ENCODE measurements around the gene RAB11FIP3.

The RAB11FIP3 gene

GRCh38 chr16:534856-535445 lies 109.5 kb downstream of the RAB11FIP3 start:
- no peak for DNase-seq

DNA sequence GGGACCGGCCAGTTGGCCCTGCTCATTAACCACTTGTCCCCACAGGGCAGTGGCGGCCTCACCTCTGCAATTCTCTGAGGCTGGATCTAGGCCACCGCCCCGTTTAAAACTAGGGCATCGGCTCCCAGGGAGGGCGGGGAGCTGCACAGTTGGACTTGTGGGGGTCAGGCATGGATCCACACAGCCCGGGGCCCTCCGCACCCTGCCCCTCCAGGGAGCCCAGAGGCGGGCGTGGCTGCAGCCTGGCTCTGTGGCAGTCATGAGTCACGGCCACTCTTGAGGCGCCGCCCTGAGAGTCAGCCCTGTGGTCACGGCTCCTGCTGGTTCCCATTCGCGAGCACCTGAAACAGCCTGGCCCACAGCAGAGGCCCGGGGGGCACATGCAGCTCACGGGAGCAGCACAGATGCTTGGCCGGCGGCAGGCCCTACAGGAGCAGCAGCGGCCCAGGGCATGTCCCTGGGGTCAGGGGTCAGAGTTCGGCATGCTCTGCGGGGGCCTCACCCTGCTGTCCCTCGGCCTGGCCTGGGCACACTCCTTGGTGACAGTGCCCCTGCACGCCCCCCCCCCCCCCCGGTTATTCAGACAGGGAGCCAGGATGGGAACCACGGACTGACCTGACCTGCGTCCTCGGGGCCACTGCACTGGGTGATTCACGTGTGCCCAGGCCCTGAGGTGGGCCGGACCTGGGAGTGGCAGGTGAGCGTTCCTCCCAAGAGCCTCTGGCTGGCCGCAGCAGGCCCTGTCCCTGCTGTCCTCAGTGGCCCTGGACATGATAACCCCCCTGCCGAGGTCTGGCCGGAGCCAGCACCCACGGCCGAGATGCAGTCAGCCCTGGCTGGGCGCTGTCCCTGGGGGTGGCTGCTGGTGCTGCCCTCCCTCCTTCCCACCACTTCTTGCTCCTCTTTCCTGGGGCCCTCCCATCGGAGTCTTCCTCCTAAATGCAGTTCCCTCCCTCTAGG lies 110.3 kb downstream of the RAB11FIP3 start:
- DNase-seq = peak in 1 of 2 donors; percentile 17

DNA sequence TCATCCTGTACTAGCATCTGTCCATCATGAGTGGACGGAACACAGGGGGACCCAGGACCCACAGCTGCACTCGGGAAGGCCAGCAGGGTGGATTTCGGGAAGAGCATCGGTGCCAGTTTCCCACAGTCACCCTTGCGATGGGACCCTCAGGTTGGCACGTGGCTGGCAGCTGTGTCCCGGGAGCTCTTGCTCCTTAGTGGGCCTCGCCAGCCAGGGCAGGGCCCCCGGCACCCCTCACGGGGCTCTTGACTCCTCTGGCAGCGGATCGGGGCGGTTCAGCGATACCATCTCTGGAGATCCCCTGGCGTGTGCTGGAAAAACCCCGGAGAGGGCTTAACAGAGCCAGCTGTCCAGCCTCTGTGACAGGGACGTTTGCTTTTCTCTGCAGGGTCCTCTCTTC lies 111.3 kb downstream of the RAB11FIP3 start:
- DNase-seq = no peak

GRCh38 chr16:537415-538335 lies 112.2 kb downstream of the RAB11FIP3 start:
- no peak for DNase-seq

GRCh38 chr16:539901-540530 lies 114.6 kb downstream of the RAB11FIP3 start:
- DNase-seq = no peak

DNA sequence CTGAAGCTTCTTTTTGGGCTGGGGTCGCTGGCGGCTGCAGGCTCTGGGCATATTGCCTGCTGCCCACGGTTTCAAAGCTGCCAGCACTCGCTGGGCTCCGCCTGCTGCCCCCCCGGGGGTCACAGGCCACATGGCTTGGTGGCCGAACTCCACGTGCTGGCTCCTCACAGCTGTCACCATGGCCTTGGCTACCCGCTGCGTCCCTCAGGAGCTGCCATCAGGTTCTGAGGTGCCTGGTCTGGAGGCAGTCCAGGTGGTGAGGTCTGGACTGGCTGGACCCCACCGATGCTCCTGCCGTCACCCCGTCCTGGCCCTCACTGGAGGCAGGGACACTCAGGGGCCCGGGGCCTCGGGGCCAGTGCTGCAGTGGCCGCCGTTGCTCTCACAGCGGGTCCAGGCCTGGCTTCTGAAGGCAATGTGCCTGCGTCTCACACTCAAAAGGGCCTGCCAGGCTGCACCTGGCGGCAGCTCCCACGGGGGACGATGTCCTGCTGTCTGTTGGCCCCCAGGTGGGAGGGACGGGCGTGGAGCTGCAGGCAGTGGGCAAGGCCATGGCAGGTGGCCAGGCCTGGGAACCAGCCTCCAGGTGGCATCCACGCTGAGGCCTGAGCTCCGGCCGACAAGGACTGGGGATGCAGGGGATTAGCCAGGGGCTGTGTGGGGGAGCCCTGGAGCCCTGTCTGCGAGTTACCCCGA lies 115.3 kb downstream of the RAB11FIP3 start:
- no peak for DNase-seq

- DNase-seq = no peak
Measured at GRCh38 chr16:543301-544164, 118.1 kb downstream of the RAB11FIP3 start.

DNA sequence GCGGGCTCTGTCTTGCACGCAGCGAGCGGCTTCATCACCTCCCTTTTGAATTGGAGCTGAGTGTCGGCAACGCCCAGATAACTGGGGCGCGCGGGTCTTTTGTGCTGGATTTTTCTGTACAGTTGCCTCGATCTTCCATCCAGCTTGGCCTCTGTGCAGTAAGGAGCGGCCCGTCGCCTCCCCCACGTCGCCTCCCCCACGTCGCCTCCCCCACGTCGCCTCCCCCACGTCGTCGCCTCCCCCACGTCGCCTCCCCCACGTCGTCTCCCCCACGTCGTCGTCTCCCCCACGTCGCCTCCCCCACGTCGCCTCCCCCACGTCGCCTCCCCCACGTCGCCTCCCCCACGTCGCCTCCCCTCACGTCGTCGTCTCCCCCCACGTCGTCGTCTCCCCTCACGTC lies 119.1 kb downstream of the RAB11FIP3 start:
- no peak for DNase-seq

GRCh38 chr16:546909-547770 lies 121.7 kb downstream of the RAB11FIP3 start:
- peak; percentile 54 to 62 for DNase-seq

- DNase-seq = no peak
Measured at GRCh38 chr16:548586-548985, 123.1 kb downstream of the RAB11FIP3 start.

GRCh38 chr16:549544-550263 lies 124.3 kb downstream of the RAB11FIP3 start:
- DNase-seq = no peak

GRCh38 chr16:551210-551609 lies 125.8 kb downstream of the RAB11FIP3 start:
- DNase-seq = no peak

- DNase-seq = no peak
Measured at GRCh38 chr16:552171-552570, 126.7 kb downstream of the RAB11FIP3 start.

GRCh38 chr16:553601-554296 lies 128.3 kb downstream of the RAB11FIP3 start:
- no peak for DNase-seq

DNA sequence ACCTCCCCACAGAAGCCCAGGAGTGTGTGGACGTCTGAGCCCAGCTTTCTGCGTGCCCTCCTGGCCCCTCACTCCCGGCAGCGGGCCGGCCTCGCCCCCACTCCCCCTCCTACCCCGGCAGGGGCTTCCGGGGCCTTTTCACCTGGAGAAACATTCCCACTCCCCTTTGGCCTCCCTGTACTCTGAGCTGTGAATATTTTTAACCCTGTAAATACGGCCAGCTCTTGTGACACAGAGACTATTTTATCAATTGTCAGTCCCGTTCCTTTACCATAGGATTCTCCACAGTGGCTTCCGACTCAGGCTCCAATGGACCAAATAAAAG lies 128.8 kb downstream of the RAB11FIP3 start:
- no peak for DNase-seq

- no peak for DNase-seq
Measured at GRCh38 chr16:554640-555365, 129.4 kb downstream of the RAB11FIP3 start.

- DNase-seq = no peak
Measured at GRCh38 chr16:555528-556473, 130.4 kb downstream of the RAB11FIP3 start.

All from CD4-positive, alpha-beta T cell treated with Interleukin-4 for 1 hour (primary cell).